Endothelial cell of umbilical vein (primary cell): ENCODE results near the gene DGKG.

Experiments
- EZH2 ChIP-seq: IDR thresholded peaks from 2 replicates; pipeline ENCODE4 v1.6.1; 2012; ENCODE audit warnings: borderline replicate concordance, low read depth, mild to moderate bottlenecking, moderate library complexity, low read length, inconsistent platforms; ENCODE audit not compliant: severe bottlenecking
- GATA2 ChIP-seq: IDR thresholded peaks from 2 replicates; pipeline ENCODE4 v1.7.0; 2011; ENCODE audit warnings: low read depth, mild to moderate bottlenecking, moderate library complexity, mixed read lengths, low read length; ENCODE audit not compliant: insufficient read length, insufficient read depth
- JUN ChIP-seq: IDR thresholded peaks from 2 replicates; pipeline ENCODE4 v1.6.1; 2011; ENCODE audit warnings: borderline replicate concordance, low read depth; ENCODE audit not compliant: insufficient read length, insufficient read depth
- MAX ChIP-seq: IDR thresholded peaks from 2 replicates; pipeline ENCODE4 v1.6.1; 2011; ENCODE audit not compliant: insufficient read depth, insufficient read length
- MYC ChIP-seq: IDR thresholded peaks from one replicate; pipeline ENCODE4 v1.6.1; 2011; ENCODE audit warnings: mild to moderate bottlenecking, low read depth, low read length
- POLR2A ChIP-seq: IDR thresholded peaks from 2 replicates; pipeline ENCODE4 v1.6.1; 2012; ENCODE audit warnings: low read depth, mild to moderate bottlenecking, control low read depth, low read length
- POLR2AphosphoS5 ChIP-seq: IDR thresholded peaks from 2 replicates; pipeline ENCODE4 v1.6.1; 2012; ENCODE audit warnings: low read depth, mild to moderate bottlenecking, control low read depth, low read length, moderate library complexity; ENCODE audit not compliant: insufficient read depth
- TF ChIP-seq, protein P1 (sequence below), 2 donors: IDR thresholded peaks; 1 replicate in 1 of 2; 2 replicates in 1 of 2; pipeline ENCODE4 v1.5.1; 2011; ENCODE audit warnings: low read length in 2 of 2, mild to moderate bottlenecking in 2 of 2, moderate library complexity in 2 of 2, control low read depth in 1 of 2, inconsistent platforms in 1 of 2, low read depth in 1 of 2; ENCODE audit not compliant: insufficient read depth in 1 of 2; ENCODE audit errors: extremely low read depth in 1 of 2

- TF ChIP-seq, protein P1, sequence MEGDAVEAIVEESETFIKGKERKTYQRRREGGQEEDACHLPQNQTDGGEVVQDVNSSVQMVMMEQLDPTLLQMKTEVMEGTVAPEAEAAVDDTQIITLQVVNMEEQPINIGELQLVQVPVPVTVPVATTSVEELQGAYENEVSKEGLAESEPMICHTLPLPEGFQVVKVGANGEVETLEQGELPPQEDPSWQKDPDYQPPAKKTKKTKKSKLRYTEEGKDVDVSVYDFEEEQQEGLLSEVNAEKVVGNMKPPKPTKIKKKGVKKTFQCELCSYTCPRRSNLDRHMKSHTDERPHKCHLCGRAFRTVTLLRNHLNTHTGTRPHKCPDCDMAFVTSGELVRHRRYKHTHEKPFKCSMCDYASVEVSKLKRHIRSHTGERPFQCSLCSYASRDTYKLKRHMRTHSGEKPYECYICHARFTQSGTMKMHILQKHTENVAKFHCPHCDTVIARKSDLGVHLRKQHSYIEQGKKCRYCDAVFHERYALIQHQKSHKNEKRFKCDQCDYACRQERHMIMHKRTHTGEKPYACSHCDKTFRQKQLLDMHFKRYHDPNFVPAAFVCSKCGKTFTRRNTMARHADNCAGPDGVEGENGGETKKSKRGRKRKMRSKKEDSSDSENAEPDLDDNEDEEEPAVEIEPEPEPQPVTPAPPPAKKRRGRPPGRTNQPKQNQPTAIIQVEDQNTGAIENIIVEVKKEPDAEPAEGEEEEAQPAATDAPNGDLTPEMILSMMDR (IDR thresholded peaks at IDR 0.05; ENCODE audit: extremely low read depth in 1 of 2, insufficient read depth in 1 of 2, low read depth in 1 of 2, low read length in 2 of 2), result no peak
- TF ChIP-seq GATA2 (no peak), POLR2A (no peak), POLR2AphosphoS5 (no peak), MYC (no peak), EZH2 (no peak), MAX (no peak), JUN (no peak)
These were observed 181.0 kb downstream of the DGKG start for GRCh38 chr3:186180891-186181481.
